HG02970 (cell line): ENCODE data around the gene PRR7.
"Not testable (repeated sequence)": the region's sequence is repeated elsewhere in the genome, so short reads cannot be mapped to it uniquely, and the experiment has no call there.

ENCODE experiments used
- ATAC-seq: cut with Tn5 transposase; IDR thresholded peaks from one replicate; pipeline ENCODE4 v1.9.1; 2021; ENCODE audit warnings: mild to moderate bottlenecking, moderate library complexity, moderate number of reproducible peaks; ENCODE audit not compliant: unreplicated experiment, low FRiP score

The PRR7 gene, protein sequence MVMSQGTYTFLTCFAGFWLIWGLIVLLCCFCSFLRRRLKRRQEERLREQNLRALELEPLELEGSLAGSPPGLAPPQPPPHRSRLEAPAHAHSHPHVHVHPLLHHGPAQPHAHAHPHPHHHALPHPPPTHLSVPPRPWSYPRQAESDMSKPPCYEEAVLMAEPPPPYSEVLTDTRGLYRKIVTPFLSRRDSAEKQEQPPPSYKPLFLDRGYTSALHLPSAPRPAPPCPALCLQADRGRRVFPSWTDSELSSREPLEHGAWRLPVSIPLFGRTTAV

GRCh38 chr5:177446200-177447065 lies at the start of gene PRR7:
Gene PRR7, plus strand, starts transcription at chr5:177446814. Its CDS starts 8,254 bp downstream, at chr5:177455068.
- peak; percentile 42 for ATAC-seq

DNA sequence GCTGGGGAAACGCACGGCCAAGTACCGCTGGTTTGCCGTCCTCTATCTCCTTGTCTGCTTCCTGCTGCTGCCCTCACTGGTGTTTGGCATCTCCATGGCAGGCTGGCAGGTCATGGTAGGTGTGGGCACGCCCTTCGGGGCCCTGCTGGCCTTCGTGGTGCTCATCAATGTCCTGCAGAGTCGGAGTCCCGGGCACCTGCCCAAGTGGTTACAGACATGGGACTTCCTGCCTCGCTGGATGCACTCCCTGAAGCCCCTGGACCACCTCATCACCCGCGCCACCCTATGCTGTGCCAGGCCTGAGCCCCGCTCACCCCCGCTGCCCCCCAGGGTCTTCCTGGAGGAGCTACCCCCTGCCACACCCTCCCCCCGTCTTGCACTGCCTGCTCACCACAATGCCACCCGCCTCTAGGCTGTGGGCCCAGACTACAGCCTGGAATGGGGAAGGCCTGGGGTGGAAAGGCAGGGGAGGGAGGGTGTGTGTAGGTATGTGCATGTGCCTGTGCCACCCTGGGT lies 48.7 kb upstream of the PRR7 start:
- no peak for ATAC-seq

- ATAC-seq = no peak
These were observed 46.4 kb upstream of the PRR7 start, which contains the start of gene PFN3 for GRCh38 chr5:177399997-177400868. Gene PFN3, minus strand, starts transcription at chr5:177400661. Its CDS starts 85 bp downstream, at chr5:177400576.

DNA sequence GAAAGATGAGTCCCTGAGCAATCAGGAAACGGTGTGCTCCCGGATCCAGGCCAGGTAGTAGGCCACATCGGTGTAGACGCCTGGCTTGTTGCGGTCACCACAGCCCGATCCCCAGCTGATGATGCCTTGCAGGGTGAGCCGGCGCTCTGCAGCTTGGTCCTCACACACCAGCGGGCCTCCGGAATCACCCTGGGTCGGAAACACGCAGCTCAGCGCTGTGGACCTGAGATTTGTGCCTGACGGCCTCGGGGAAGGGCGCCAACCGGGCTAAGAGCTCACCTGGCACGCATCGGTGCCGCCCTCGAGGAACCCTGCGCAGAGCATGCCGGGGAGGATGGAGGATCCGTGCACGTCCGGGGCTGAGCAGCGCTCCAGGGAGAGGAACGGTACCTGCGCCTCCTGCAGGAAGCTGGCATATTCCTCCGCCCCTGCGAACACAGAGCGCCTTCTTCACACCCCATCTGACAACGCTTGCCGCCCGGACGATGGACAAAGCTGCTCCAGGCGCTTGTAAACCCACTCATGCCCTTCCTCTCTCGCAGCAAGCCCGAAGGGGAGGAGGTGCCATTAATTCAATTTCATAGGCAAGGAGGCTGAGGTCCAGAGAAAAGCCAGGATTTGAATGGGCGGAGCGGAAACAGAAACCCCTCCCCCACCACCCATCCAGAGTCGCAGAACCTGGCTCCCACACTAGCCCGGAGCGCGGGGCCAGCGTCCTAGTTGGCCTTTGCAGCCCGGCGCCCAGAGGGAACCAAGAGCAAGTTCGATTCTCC lies 44.2 kb upstream of the PRR7 start:
- ATAC-seq = no peak

DNA sequence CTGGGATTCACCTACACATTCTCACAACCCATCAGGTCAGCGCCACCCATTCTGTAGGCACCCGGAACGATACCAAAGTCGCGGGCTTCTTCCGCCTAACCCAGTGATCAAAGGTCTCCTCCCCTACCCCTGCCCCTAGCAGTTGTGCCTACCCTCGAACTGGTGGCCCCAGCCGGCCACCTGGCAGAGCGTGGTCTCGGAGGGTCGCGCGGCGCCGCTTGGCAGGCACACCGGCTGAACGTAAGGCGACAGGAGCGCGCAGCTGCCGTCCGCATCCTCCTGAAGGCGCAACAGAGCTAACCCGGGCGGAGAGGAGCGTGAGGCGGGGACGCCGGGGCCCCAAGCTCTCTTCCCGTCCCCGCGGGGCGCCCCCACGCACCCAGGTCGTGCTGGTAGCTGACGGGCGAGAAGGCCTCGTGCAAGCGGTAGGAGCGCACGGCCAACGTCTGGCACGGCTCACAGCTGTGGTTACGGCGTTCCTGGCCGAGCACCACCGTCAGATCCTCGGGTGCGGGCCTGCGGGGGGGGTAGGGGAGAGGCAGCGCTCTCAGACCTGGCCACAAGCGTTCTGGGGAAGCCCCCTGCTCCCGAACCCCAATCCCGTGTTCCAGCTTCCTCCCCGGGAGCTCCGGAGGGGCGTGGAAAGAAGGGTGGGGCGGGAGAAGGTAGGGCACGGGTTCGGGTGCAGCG lies 43.4 kb upstream of the PRR7 start:
- peak; percentile 22 for ATAC-seq

GRCh38 chr5:177403792-177404640 lies 42.6 kb upstream of the PRR7 start:
- ATAC-seq = peak; percentile 61

DNA sequence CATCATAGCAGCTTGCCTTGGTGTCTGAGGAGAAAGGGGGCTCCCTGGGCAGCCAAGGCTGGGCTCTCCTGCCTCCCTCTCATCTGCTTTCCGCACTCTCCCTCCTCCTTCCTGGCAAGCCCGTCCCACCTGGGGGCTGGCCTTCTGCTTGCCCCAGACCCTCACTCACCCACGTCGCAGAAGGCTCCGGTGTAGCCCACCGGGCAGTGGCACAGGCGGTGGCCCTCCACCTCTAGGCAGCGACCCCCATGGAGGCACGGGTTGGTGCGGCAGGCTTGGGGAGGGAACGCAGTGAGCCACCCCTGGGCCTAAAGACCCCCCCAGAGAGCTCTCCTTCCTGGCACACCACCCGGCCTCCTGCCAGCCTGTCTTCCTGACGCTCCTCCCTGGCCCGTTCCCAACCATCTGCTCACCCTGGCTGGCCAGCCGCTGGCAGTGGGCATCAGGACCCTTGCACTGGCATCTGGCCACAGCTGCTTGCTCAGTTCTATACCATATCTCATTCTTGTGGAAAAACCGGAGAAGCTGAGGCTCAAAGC lies 41.9 kb upstream of the PRR7 start:
- no peak for ATAC-seq

- no peak for ATAC-seq
These were observed 41.3 kb upstream of the PRR7 start for GRCh38 chr5:177405312-177405711.

DNA sequence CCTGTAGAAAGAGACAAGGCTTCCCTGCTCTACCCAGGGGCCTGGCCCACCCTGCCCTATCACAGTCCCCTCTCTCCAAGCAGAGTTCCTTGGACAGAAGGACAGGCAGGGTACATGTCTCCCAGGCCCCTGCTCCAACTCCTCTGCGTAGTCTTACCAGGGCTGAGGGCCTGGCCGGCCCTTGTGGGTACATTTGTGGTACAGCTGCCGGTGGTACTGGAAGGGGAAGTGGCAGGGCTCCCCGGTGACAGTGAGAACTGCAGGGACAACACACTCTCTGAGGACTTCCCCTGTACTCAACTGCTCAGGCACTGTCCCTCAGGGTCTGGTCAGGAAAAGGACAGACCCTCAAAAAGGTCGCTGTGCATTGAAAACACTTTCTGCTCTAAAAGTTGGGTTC lies 40.8 kb upstream of the PRR7 start:
- no peak for ATAC-seq

DNA sequence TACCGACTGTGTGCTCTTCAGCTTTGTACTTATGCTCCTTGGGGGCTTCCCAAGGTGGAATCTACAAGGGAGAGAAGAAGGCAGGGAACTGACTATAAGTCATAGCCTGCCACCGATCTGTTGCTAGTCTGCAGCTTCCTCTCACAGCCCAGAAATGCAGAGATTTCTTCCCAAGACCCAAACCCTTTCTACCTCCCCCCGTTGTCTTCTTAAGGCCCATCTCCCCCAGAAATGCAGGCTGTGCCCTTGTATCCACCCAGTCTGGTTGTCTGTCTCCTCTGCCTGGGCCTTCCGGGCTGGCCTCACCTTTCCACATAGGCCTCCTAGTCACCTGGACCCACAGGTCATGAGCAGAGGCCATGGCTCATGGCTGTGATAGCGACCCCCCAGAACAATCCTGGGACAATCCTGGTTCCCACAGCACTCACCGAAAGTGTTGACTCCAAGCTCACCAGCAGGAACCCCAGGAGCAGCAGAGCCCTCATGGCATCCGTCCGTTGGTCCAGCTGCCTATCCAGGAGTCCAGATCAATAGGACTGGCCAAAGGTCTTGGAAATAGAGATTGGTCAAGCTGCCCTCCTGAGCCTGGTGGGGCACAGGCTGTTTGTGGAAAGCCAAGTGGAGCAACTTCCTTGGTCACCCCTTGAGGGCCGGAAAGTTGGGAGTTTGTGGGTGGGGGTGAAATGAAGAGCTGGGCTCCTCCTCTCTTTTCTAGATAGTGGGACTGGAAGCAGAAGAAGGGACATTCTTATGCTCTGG lies 37.4 kb upstream of the PRR7 start, which contains the start of gene F12:
Gene F12, minus strand, starts transcription at position 522 of the 759 bp plus-strand sequence. Its CDS starts 37 bp downstream, at position 485.
- no peak for ATAC-seq

DNA sequence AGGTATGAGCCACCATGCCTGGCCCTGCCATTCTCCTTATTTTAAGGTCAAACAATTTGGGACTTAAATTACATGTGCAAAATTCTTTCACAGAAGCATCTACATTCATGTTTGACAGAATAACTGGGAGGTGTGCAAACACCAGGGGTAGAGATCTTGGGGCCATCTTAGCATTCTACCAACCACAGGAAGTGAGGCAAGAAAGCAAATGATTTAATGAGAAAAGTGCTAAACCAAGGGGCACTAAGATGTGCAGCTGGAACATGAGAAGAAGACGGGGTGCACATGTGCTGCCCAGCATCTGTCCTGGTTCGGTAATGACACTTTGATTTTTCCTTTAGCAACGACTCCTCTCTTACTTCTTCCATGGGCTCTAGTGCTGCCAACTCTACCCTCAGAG lies 36.0 kb upstream of the PRR7 start:
- no peak for ATAC-seq

GRCh38 chr5:177412603-177413233 lies 33.9 kb upstream of the PRR7 start:
- peak; percentile 51 for ATAC-seq

DNA sequence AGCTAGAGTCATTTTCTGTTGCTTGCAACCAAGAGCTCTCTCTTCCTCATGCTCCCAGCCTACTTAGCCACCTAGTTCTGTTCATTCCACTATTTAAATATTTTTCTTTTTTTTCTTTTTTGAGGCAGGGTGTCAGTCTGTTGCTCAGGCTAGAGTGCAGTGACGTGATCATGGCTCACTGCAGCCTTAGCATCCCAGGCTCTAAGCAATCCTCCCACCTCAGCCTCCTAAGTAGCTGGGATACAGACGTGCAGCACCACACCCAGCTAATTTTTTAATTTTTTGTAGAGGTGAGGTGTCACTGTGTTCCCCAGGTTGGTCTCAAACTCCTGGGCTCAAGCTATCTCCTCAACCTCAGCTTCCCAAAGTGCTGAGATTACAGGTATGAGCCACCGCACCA lies 32.1 kb upstream of the PRR7 start:
- no peak for ATAC-seq

GRCh38 chr5:177417081-177417480 lies 29.5 kb upstream of the PRR7 start:
- not testable (repeated sequence) for ATAC-seq

DNA sequence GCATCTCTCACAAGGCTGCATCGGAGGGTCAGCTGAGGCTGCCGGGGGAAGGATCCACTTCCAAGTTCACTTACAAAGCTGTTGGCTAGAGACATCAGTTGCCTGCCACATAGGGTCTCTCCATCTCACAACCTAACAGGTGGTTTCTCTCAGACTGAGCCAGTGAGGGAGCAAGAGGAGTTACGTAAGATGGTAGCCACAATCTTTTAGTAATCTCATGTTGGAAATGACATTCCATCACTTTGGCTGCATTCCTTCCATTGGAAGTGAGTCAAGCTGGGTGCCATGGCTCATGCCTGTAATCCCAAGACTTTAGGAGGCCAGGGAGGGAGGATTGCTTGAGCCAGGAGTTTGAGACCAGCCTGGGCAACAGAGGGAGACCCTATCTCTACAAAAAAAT lies 27.6 kb upstream of the PRR7 start:
- ATAC-seq = no peak

DNA sequence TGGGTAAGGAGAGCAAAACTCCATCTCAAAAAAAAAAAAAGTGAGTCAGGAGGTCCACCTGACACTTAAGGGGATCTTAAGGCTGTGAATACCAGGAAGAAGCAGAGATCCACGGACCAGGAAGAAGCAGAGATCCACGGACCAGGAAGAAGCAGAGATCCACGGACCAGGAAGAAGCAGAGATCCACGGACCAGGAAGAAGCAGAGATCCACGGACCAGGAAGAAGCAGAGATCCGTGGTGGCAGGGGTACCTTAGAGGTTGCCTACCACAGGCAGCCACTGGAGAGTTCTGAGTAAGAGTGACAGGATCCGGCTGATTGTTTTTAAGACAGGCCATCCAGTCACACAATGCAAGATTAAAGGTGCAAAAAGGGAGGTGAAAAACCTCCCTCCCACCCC lies 26.1 kb upstream of the PRR7 start:
- not testable (repeated sequence) for ATAC-seq
